Activated T-helper 1 cell treated with anti-CD3 and anti-CD28 coated beads, Interleukin-12 subunit alpha, Interleukin-12 subunit beta, Interleukin-2, Interleukin-4 antibody, amounts not matched to agents 30 ng/mL and 10 ng/mL and 1 ng/mL, durations not matched to agents 14 hours and 24 hours and 36 hours (primary cell): ENCODE results near the gene HSPA4L. TPM values are rescaled to one million over a fixed set of nuclear protein-coding genes. Genes with fewer than 3 reads are reported as not detected.

Experiments
- DNase-seq: peaks from one replicate; pipeline ENCODE4 v3.0.0; 2021; ENCODE audit warnings: low spot score
- H3K27ac Mint-ChIP-seq: one replicate; pipeline ENCODE4 v1.8.0; 2021; ENCODE audit warnings: mild to moderate bottlenecking, mixed read lengths
- H3K27me3 Mint-ChIP-seq: one replicate; pipeline ENCODE4 v1.8.0; 2022; ENCODE audit warnings: mild to moderate bottlenecking, moderate library complexity, mixed read lengths; ENCODE audit not compliant: insufficient read depth
- H3K36me3 Mint-ChIP-seq: one replicate; pipeline ENCODE4 v1.8.0; 2021; ENCODE audit warnings: low read depth, mixed read lengths
- H3K4me1 Mint-ChIP-seq: one replicate; pipeline ENCODE4 v1.8.0; 2021; ENCODE audit warnings: low read depth, mixed read lengths
- H3K4me3 Mint-ChIP-seq: one replicate; pipeline ENCODE4 v1.8.0; 2021; ENCODE audit warnings: mild to moderate bottlenecking, moderate library complexity, mixed read lengths
- H3K9me3 Mint-ChIP-seq: one replicate; pipeline ENCODE4 v1.8.0; 2021; ENCODE audit warnings: mixed read lengths
- intact Hi-C: fragments of 100-400 bp; cut with micrococcal nuclease; formaldehyde crosslinking; loops from one replicate; pipeline ENCODE4 v1.15.1; 2024
- total RNA-seq: library from RNA; stranded (reverse); gene quantifications from 2 replicates; pipeline ENCODE4 v1.2.3, GENCODE V29; 2022

HSPA4L gene
- total RNA-seq, 1 donor from 2014 or later = 2.5 TPM

DNA sequence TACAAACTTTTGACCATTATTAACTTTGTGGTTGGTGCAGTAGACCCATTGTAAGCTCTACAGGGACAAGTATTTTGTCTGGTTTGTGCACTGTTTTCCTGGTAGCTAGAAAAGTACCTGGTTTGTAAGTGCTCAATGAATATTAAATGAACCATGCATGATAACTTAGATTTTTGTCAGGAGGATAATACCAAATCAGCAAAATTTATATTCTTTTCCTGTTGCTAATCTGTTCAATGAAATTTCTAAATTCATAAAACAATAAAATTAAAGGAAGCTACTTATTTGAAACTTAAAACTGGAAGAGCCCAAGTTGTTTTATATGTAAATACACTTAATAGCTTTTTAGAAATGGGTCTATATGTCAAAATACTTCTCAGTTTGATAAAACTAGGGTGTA, 17.6 kb downstream of the HSPA4L start:
- Mint-ChIP-seq H3K27ac (no peak overlapping the region), H3K27me3 (peaks cover 11% of the 10 kb centered on the region), H3K4me1 (no peaks in the 10 kb centered on the region), H3K4me3 (no peak overlapping the region), H3K36me3 (no peaks in the 10 kb centered on the region), H3K9me3 (no peaks in the 10 kb centered on the region)
- DNase-seq = no peak
- intact Hi-C loops = no loop called here

DNA sequence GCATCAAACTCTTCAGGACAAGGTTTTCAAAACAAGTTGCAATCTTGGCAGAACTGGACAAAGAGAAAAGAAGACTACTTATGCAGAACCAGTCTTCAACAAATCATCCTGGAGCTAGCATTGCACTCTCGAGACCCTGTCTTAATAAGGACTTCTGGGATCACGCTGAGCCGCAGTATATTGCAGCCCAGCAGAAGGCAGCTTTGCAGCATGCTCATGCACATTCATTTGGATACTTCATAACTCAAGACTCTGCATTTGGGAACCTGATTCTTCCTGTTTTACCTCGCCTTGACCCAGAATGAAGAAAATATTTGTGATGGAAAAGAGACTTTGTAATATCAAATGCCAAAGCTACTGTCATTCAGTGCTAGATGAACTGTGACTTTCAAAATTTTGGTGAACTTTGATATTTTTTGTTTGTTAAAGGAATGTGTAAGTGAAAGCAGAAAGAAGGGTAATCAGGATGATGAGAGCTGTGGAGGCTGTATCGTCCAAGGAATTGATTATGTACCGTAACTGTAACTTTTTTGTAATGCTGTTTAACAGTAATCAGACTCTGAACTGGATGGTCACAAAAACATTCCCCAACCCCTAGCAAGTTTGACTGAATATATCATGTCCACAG, 27.2 kb downstream of the HSPA4L start:
- Mint-ChIP-seq H3K27me3 (no peaks in the 10 kb centered on the region), H3K4me1 (no peaks in the 10 kb centered on the region), H3K4me3 (no peak overlapping the region), H3K36me3 (no peaks in the 10 kb centered on the region), H3K9me3 (no peaks in the 10 kb centered on the region), H3K27ac (no peak overlapping the region)
- no peak for DNase-seq
- intact Hi-C loops = no loop called here

DNA sequence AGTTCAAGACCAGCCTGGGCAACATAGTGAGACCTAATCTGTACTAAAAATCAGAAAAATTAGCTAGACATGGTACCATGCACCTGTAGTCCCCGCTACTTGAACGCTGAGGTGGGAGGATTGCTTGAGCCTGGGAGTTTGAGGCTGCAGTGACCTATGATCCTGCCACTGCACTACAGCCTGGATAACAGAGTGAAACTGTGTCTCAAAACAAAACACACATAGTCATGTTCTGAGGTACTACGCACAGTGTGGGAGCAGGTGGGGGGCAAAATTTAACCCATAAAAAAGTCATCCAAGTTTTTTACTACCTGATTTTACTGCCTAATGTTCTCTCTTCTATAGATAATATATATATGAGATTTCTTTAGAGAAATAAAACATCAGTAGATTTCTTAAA, 28.4 kb downstream of the HSPA4L start:
- DNase-seq = no peak
- no peaks in the 10 kb centered on the region for H3K27me3 Mint-ChIP-seq
- no peak overlapping the region for H3K4me3 Mint-ChIP-seq
- H3K36me3 Mint-ChIP-seq = no peaks in the 10 kb centered on the region
- H3K9me3 Mint-ChIP-seq = no peaks in the 10 kb centered on the region
- no peaks in the 10 kb centered on the region for H3K4me1 Mint-ChIP-seq
- intact Hi-C loops = no loop called here
- no peak overlapping the region for H3K27ac Mint-ChIP-seq

DNA sequence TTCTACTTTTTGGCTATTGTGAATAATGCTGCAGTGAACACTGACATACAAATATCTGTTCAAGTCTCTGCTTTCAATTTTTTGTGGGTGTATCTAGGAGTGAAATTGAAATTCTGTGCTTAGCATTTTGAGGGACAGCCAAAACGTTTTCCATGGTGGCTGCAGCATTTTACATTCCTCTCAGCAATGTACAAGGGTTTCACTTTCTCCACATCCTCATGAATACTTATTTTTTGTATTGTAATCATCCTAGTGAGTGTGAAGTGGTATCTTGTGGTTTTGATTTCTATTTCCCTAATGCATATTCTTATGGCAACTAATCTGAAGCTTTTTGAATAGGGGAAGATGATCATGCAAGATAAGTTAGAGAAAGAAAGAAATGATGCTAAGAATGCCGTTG, 40.3 kb downstream of the HSPA4L start:
- no peak overlapping the region for H3K27ac Mint-ChIP-seq
- no peak for DNase-seq
- no peaks in the 10 kb centered on the region for H3K4me1 Mint-ChIP-seq
- no peaks in the 10 kb centered on the region for H3K9me3 Mint-ChIP-seq
- H3K4me3 Mint-ChIP-seq = no peak overlapping the region
- H3K36me3 Mint-ChIP-seq = no peaks in the 10 kb centered on the region
- H3K27me3 Mint-ChIP-seq = no peaks in the 10 kb centered on the region
- intact Hi-C loops = no loop called here

DNA sequence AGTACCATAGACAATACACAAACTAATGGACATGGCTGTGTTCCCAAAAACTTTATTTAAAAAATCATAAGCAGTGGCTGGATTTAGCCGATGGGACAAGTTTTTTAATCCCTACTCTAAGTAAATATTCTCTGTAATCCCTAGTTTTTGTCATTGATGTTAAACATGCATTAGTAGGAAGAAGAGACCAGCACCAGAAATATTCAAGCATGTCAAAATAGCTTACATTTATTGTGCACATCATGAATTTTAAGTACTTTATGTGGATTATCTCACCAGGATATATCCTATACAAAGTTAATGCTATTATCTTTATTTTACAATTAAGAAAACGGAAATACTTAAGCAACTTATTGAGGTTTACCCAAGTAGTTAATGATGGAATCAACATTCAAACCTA, 46.0 kb downstream of the HSPA4L start:
- no peak for DNase-seq
- no peak overlapping the region for H3K4me3 Mint-ChIP-seq
- intact Hi-C loops = no loop called here
- H3K27me3 Mint-ChIP-seq = peaks cover 1% of the 10 kb centered on the region
- H3K27ac Mint-ChIP-seq = no peak overlapping the region
- H3K9me3 Mint-ChIP-seq = no peaks in the 10 kb centered on the region
- H3K36me3 Mint-ChIP-seq = no peaks in the 10 kb centered on the region
- no peaks in the 10 kb centered on the region for H3K4me1 Mint-ChIP-seq

DNA sequence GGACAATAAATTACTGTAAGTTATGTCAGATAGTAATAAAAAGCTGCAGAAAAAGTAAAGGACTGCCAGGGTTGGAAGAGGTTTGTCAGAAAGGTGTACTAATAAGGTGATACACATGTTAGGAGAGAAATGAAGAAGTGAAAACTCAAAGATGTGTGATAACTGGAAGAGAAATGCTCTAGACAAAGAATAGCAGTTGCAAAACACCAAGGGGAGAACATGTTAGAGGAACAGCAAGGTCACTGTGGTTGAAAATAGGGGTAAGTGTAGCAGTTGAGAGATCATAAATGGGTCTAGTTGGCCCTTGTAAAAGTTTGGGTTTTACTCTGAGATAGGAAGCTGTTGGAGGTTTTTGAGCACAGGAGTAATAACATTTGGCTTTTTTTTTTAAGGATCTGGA, 46.9 kb downstream of the HSPA4L start:
- Mint-ChIP-seq H3K4me1 (no peaks in the 10 kb centered on the region), H3K9me3 (no peaks in the 10 kb centered on the region), H3K4me3 (no peak overlapping the region), H3K27ac (no peak overlapping the region), H3K36me3 (no peaks in the 10 kb centered on the region), H3K27me3 (peaks cover 1% of the 10 kb centered on the region)
- intact Hi-C loops = no loop called here
- DNase-seq = no peak

DNA sequence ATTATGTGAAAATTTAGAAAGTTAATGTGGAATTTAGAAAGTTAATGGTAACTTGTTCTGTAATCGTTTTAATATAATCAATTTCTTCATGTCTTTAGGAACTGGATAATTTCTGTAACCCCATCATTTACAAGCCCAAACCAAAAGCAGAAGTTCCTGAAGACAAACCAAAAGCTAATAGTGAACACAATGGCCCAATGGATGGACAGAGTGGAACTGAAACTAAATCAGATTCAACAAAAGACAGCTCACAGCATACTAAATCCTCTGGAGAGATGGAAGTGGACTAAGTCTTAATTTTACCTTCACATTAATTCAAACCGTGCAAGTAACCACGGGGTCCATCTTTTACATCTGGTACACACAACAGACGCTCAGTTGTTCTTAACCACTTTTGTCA, 50.5 kb downstream of the HSPA4L start:
- Mint-ChIP-seq H3K27me3 (peaks cover 1% of the 10 kb centered on the region), H3K9me3 (no peaks in the 10 kb centered on the region), H3K27ac (no peak overlapping the region), H3K36me3 (no peaks in the 10 kb centered on the region), H3K4me3 (no peak overlapping the region), H3K4me1 (no peaks in the 10 kb centered on the region)
- intact Hi-C loops = no loop called here
- DNase-seq = no peak

DNA sequence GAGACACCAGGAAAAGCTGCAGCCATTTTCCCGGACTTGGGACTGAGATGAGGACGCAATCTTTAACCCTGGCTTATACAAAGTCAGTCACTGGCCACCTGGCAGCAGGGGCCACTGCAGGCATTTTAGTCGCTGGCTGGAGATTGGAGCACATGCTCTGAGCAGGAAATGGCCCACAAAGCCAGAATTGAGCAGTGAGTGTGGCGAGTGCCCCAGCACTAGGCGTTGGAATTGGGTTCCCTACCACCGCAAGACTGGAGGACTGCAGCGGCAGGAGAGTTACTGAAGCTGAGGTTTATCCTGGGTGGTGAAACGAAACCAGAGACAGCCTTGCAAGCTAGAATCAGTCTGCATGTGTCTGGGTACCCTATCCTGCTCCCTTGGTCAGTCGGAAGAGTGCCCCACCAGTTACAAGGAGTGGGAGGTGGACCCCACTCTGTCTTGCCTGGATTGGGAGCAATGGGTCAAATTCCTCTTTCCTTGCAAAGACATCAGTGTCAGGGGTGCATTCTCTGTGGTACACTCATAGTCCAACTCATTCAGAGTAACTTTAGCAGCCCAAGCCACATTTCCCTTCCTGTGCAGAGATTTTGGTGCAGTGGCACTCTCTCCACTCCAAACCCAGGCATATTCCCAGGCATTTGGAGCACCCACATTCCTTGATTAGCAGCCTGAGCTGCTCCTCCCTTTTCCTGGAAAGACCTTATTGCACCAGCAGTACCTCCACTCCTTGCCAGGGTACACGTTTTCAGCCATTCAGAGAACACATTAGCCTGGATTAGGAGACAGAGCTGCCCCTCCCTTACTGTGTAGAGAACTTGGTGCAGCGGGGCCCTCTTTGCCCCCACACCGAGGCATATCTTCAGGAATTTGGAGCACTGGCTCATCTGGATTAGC, 61.8 kb downstream of the HSPA4L start:
- intact Hi-C loops = no loop called here
- H3K36me3 Mint-ChIP-seq = no peaks in the 10 kb centered on the region
- no peaks in the 10 kb centered on the region for H3K4me1 Mint-ChIP-seq
- H3K27ac Mint-ChIP-seq = no peak overlapping the region
- DNase-seq = no peak
- peaks cover 2% of the 10 kb centered on the region for H3K27me3 Mint-ChIP-seq
- peaks cover 29% of the 10 kb centered on the region for H3K9me3 Mint-ChIP-seq
- no peak overlapping the region for H3K4me3 Mint-ChIP-seq

DNA sequence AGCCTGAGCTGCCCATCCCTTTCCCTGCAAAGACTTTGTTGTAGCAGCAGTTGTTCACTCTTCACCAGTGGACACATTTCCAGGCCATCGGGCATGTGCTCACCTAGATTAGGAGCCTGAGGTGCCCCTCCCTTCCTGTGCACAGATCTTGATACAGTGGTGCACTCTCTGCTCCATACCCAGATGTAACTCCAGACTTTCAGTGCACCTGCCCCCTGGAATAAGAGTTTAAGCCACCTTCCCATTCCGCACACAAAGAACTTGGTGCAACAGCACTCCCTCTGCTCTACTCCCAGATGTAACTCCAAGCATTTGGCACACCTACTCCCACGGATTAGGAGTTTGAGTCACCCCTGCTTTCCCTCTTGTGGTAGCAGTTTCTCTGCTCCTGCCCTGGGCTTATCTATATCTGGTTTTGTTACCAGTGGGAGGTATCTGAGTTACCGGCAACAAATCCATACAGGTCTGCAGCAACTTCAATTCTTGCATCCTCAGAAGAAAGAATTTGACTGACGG, 62.5 kb downstream of the HSPA4L start:
- Mint-ChIP-seq H3K4me1 (no peaks in the 10 kb centered on the region), H3K4me3 (no peak overlapping the region), H3K9me3 (peaks cover 33% of the 10 kb centered on the region), H3K36me3 (no peaks in the 10 kb centered on the region), H3K27ac (no peak overlapping the region), H3K27me3 (no peaks in the 10 kb centered on the region)
- intact Hi-C loops = no loop called here
- DNase-seq = no peak

DNA sequence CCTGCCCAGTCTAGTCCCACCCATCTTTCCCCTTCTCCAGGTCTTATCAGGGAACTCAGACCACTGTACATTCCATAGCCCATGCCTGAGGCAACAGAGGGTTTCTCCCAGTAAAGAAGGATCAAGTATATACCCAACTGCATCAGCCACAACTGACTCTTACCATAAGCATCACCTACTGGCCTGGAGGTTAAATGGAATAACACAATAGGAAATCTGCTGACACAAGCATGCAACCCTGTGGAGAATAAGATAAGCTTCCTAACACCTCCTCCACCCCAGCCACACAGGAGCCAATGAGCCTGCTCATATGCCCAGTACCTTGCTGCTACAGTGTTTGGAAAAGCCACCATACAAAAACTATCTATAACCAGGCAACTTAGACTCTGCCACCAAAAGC, 63.9 kb downstream of the HSPA4L start:
- peaks cover 44% of the 10 kb centered on the region for H3K9me3 Mint-ChIP-seq
- H3K27me3 Mint-ChIP-seq = no peaks in the 10 kb centered on the region
- no peak overlapping the region for H3K4me3 Mint-ChIP-seq
- no peaks in the 10 kb centered on the region for H3K4me1 Mint-ChIP-seq
- intact Hi-C loops = no loop called here
- no peak overlapping the region for H3K27ac Mint-ChIP-seq
- no peak for DNase-seq
- no peaks in the 10 kb centered on the region for H3K36me3 Mint-ChIP-seq

DNA sequence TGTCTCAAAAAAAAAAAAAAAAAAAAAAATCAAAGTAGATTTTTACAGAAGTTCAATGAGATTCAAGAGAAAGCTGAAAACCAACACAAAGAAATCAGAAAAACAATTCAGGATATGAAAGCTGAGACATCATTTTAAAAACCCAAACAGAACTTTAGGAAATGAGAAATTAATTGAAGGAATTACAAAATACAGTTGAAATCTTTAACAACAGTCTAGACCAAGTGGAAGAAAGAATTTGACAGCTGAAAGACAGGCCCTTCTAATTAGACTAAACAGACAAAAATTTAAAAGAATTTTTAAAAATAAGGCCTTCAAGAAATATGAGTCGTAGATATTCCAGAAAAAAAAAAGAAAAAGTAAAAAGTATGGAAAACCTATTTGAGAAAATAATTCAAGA, 64.6 kb downstream of the HSPA4L start:
- no peaks in the 10 kb centered on the region for H3K27me3 Mint-ChIP-seq
- DNase-seq = no peak
- no peak overlapping the region for H3K4me3 Mint-ChIP-seq
- H3K9me3 Mint-ChIP-seq = peaks cover 50% of the 10 kb centered on the region
- intact Hi-C loops = no loop called here
- no peak overlapping the region for H3K27ac Mint-ChIP-seq
- no peaks in the 10 kb centered on the region for H3K4me1 Mint-ChIP-seq
- H3K36me3 Mint-ChIP-seq = no peaks in the 10 kb centered on the region

DNA sequence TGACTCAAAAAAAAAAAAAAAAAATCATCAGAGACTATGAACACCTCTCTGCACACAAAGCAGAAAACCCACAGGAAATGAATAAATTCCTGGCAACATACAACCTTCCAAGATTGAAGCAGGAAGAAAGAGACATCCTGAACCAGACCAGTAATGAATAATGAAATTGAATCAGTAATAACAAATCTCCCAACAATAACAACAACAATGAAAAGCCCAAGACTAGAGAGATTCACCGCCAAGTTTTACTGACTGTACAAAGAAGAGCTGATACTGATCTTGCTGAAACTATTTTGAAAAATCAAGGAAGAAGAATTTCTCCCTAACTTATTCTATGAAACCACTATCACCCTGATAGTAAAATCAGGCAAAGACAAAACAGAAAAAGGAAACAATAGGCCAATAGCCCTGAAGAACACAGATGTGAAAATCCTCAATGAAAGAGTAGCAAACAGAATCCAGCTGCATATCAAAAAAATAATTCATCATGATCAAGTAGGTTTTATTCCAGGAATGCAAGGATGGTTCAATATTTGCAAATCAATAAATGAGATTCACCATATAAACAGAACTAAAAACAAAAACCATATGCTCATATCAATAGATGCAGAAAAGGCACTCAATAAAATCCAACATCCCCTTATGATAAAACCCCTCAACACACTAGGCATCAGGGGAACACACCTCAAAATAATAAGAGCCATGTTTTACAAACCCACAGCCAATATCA, 67.5 kb downstream of the HSPA4L start:
- intact Hi-C loops = no loop called here
- DNase-seq = no peak
- Mint-ChIP-seq H3K27ac (no peak overlapping the region), H3K4me1 (no peaks in the 10 kb centered on the region), H3K27me3 (no peaks in the 10 kb centered on the region), H3K36me3 (no peaks in the 10 kb centered on the region), H3K9me3 (peaks cover 64% of the 10 kb centered on the region), H3K4me3 (no peak overlapping the region)

DNA sequence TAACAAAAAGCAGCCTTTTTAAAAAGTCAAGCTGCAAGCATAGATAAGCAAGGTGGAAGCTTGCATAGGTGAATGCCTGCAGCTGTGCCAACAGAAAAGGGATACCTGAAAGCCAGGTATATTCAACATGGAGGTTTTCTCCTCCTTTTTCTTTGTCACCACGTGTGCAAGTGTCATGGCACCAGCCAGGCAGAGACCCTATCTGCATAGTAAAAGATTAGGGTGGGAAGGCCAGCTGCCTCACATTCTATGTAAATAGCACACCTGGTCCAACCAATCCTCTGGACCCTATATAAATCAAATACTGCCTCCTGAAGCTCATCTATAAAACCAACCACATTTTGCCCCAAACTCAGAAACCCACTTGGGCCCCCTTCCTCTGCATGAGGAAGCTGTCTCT, 70.5 kb downstream of the HSPA4L start:
- no peak for DNase-seq
- Mint-ChIP-seq H3K4me1 (no peaks in the 10 kb centered on the region), H3K36me3 (no peaks in the 10 kb centered on the region), H3K4me3 (no peak overlapping the region), H3K9me3 (peaks cover 47% of the 10 kb centered on the region), H3K27me3 (no peaks in the 10 kb centered on the region), H3K27ac (no peak overlapping the region)
- intact Hi-C loops = no loop called here
